ENCODE data around the gene RAB1A. TPM values are rescaled to one million over a fixed set of nuclear protein-coding genes. Genes with fewer than 3 reads are reported as not detected.

Gene RAB1A
- total and polyA plus RNA-seq, 9 of the 15 experiments (the other 6 are each of a cell fraction or from before 2014, with no cell fraction given) = 43.8 to 163 (median 67.7) TPM

DNA sequence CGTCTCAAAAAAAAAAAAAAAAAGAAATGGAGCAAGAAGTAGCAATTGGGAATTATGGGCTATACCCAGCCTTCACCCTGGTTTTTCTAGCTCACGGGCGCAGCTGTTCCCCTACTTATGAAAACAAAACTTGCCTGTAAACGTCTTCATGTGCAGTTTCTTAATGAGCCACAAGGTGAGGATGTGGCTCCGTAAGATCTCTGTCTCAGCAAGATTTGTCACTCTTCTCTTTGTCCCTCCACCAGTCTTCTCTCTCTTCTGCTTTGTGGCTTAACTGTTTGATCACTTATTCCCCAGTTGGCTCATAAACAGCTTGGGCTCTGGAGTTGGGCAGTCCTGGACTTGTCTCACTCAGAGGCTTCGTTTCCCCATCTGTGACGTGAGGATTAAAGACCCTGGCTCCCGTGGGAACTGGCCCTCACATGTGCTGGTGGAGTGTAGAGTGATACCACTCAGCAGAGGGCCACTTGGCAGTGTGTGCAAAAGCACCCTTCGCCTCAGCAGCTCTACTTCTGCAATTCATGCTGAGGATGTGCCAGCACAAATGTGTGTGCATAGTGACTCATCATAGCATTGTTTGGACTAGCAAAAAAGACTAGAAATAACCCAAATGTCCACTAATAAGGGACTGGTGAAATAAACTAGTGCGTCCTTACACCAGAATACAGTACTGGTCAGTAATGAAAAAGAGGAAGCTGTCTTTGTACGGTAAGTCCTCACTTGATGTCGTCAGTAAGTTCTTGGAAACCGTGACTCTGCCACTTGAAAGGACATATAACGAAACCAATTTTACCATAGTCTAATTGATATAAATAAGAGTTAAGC is 65.0 kb downstream of the RAB1A start (continued):
- TF ChIP-seq, protein P1, sequence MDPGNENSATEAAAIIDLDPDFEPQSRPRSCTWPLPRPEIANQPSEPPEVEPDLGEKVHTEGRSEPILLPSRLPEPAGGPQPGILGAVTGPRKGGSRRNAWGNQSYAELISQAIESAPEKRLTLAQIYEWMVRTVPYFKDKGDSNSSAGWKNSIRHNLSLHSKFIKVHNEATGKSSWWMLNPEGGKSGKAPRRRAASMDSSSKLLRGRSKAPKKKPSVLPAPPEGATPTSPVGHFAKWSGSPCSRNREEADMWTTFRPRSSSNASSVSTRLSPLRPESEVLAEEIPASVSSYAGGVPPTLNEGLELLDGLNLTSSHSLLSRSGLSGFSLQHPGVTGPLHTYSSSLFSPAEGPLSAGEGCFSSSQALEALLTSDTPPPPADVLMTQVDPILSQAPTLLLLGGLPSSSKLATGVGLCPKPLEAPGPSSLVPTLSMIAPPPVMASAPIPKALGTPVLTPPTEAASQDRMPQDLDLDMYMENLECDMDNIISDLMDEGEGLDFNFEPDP (CRISPR knock-in tag; IDR thresholded peaks at IDR 0.05) = no peak
- no peak for TF ChIP-seq ZNF785 (CRISPR knock-in tag; IDR thresholded peaks at IDR 0.05)
- no peak for TF ChIP-seq ZNF143 (CRISPR knock-in tag; IDR thresholded peaks at IDR 0.05)
- peak; percentile 1 for TF ChIP-seq MEIS2 (IDR thresholded peaks at IDR 0.05; ENCODE audit: partially characterized antibody)
- TF ChIP-seq, protein P2, sequence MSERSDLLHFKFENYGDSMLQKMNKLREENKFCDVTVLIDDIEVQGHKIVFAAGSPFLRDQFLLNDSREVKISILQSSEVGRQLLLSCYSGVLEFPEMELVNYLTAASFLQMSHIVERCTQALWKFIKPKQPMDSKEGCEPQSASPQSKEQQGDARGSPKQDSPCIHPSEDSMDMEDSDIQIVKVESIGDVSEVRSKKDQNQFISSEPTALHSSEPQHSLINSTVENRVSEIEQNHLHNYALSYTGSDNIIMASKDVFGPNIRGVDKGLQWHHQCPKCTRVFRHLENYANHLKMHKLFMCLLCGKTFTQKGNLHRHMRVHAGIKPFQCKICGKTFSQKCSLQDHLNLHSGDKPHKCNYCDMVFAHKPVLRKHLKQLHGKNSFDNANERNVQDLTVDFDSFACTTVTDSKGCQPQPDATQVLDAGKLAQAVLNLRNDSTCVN (CRISPR knock-in tag; IDR thresholded peaks at IDR 0.05) = no peak
- TF ChIP-seq ZKSCAN1 (IDR thresholded peaks at IDR 0.05; ENCODE audit: low read depth, low read length) = no peak; the same call in 1 of the 2 replicates
- 0 out of 2 replicates have a peak, but pooled peaks have one; percentile 25 for TF ChIP-seq MTA2 (IDR thresholded peaks at IDR 0.05; ENCODE audit: low read depth)
- TF ChIP-seq, protein P3, sequence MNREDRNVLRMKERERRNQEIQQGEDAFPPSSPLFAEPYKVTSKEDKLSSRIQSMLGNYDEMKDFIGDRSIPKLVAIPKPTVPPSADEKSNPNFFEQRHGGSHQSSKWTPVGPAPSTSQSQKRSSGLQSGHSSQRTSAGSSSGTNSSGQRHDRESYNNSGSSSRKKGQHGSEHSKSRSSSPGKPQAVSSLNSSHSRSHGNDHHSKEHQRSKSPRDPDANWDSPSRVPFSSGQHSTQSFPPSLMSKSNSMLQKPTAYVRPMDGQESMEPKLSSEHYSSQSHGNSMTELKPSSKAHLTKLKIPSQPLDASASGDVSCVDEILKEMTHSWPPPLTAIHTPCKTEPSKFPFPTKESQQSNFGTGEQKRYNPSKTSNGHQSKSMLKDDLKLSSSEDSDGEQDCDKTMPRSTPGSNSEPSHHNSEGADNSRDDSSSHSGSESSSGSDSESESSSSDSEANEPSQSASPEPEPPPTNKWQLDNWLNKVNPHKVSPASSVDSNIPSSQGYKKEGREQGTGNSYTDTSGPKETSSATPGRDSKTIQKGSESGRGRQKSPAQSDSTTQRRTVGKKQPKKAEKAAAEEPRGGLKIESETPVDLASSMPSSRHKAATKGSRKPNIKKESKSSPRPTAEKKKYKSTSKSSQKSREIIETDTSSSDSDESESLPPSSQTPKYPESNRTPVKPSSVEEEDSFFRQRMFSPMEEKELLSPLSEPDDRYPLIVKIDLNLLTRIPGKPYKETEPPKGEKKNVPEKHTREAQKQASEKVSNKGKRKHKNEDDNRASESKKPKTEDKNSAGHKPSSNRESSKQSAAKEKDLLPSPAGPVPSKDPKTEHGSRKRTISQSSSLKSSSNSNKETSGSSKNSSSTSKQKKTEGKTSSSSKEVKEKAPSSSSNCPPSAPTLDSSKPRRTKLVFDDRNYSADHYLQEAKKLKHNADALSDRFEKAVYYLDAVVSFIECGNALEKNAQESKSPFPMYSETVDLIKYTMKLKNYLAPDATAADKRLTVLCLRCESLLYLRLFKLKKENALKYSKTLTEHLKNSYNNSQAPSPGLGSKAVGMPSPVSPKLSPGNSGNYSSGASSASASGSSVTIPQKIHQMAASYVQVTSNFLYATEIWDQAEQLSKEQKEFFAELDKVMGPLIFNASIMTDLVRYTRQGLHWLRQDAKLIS (CRISPR knock-in tag; IDR thresholded peaks at IDR 0.05) = no peak
- TF ChIP-seq FOXJ3 (CRISPR knock-in tag; IDR thresholded peaks at IDR 0.05) = no peak
- no peak; the same call in 1 of the 2 replicates for TF ChIP-seq FOXM1 (IDR thresholded peaks at IDR 0.05; ENCODE audit: low read depth)
- TF ChIP-seq FOXM1 (CRISPR knock-in tag; IDR thresholded peaks at IDR 0.05; ENCODE audit: low read depth) = no peak
- peak; percentile 80 to 93 for TF ChIP-seq RAD21 (CRISPR knock-in tag; conservative IDR thresholded peaks at IDR 0.05 in 1 of 2, IDR thresholded peaks at IDR 0.05 in 1 of 2)
- no peak for TF ChIP-seq POLR2AphosphoS5 (IDR thresholded peaks at IDR 0.05; ENCODE audit: control insufficient read depth, insufficient read depth, low read depth, low read length)
- TF ChIP-seq FUS (optimal IDR thresholded peaks at IDR 0.05; ENCODE audit: low read depth, low read length) = no peak
- TF ChIP-seq KLF1 (tag; IDR thresholded peaks at IDR 0.05) = no peak
- TF ChIP-seq TRIM28 (IDR thresholded peaks at IDR 0.05) = 0 out of 2 replicates have a peak, but pooled peaks have one; percentile 34
- TF ChIP-seq, protein P4, sequence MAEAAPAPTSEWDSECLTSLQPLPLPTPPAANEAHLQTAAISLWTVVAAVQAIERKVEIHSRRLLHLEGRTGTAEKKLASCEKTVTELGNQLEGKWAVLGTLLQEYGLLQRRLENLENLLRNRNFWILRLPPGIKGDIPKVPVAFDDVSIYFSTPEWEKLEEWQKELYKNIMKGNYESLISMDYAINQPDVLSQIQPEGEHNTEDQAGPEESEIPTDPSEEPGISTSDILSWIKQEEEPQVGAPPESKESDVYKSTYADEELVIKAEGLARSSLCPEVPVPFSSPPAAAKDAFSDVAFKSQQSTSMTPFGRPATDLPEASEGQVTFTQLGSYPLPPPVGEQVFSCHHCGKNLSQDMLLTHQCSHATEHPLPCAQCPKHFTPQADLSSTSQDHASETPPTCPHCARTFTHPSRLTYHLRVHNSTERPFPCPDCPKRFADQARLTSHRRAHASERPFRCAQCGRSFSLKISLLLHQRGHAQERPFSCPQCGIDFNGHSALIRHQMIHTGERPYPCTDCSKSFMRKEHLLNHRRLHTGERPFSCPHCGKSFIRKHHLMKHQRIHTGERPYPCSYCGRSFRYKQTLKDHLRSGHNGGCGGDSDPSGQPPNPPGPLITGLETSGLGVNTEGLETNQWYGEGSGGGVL (CRISPR knock-in tag; IDR thresholded peaks at IDR 0.05) = no peak
- no peak for TF ChIP-seq RFX5 (IDR thresholded peaks at IDR 0.05; ENCODE audit: low read depth, low read length)
- TF ChIP-seq SP2 (IDR thresholded peaks at IDR 0.05; ENCODE audit: extremely low read depth, low read depth, low read length, poor library complexity, severe bottlenecking) = no peak
- no peak for TF ChIP-seq CAMTA2 (CRISPR knock-in tag; conservative IDR thresholded peaks at IDR 0.05)

Measured in K562 (cell line).